Chondrocyte (in vitro differentiated cells): ENCODE measurements around the gene PIK3CB. TPM values are rescaled to one million over a fixed set of nuclear protein-coding genes. Genes with fewer than 3 reads are reported as not detected.

Source experiments
- DNase-seq: peaks from one replicate; pipeline ENCODE4 v3.0.0; 2021; ENCODE audit warnings: mixed read lengths, low spot score
- H3K27ac Mint-ChIP-seq: one replicate; pipeline ENCODE4 v1.8.0; 2021; ENCODE audit warnings: mild to moderate bottlenecking, moderate library complexity, mixed read lengths; ENCODE audit not compliant: unreplicated experiment
- H3K27me3 Mint-ChIP-seq: 2 replicates; pipeline ENCODE4 v1.8.0; 2021; ENCODE audit warnings: low read depth, mixed read lengths
- H3K36me3 Mint-ChIP-seq: 2 replicates; pipeline ENCODE4 v1.8.0; 2021; ENCODE audit warnings: low read depth, mixed read lengths
- H3K4me1 Mint-ChIP-seq: 2 replicates; pipeline ENCODE4 v1.8.0; 2021; ENCODE audit warnings: low read depth, mild to moderate bottlenecking, mixed read lengths
- H3K4me3 Mint-ChIP-seq: one replicate; pipeline ENCODE4 v1.8.0; 2021; ENCODE audit warnings: mild to moderate bottlenecking, moderate library complexity, mixed read lengths; ENCODE audit not compliant: unreplicated experiment
- H3K9me3 Mint-ChIP-seq: 2 replicates; pipeline ENCODE4 v1.8.0; 2021; ENCODE audit warnings: low read depth, mixed read lengths
- total RNA-seq: library from RNA; stranded (reverse); gene quantifications from 3 replicates; pipeline ENCODE4 v1.2.1, GENCODE V29; 2021
- TF ChIP-seq, protein P1 (sequence below): fragments of 200-600 bp; sonication (generic); IDR thresholded peaks from 2 replicates; pipeline ENCODE4 v1.5.0; 2021; ENCODE audit warnings: antibody characterized with exemption, mild to moderate bottlenecking, moderate library complexity

PIK3CB gene
- total RNA-seq, 1 donor from 2014 or later, result 19.5 TPM

DNA sequence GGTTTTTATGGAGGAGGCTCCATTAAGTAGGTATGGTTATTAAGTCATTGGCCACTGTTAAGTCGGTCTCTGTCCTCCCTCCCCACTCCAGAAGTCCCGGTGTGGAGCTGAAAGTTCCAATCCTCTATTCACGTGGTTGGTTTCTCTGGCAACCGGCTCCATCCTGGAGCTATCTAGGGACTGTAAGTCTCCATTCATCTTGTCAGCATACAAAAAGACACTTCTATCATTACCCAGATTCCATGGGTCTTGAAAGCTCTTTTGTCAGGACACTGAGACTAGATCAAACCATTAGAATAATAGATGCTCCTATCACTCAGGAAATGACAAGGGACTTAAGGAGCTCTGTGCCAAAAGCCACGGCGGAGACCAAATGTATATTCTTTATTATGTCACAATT is 110.3 kb downstream of the PIK3CB start:
- Mint-ChIP-seq H3K4me3 (no peak overlapping the region), H3K4me1 (peaks cover 16% of the 10 kb centered on the region), H3K36me3 (peaks cover 4% of the 10 kb centered on the region), H3K9me3 (no peaks in the 10 kb centered on the region), H3K27me3 (no peaks in the 10 kb centered on the region), H3K27ac (no peak overlapping the region)
- TF ChIP-seq, protein P1, sequence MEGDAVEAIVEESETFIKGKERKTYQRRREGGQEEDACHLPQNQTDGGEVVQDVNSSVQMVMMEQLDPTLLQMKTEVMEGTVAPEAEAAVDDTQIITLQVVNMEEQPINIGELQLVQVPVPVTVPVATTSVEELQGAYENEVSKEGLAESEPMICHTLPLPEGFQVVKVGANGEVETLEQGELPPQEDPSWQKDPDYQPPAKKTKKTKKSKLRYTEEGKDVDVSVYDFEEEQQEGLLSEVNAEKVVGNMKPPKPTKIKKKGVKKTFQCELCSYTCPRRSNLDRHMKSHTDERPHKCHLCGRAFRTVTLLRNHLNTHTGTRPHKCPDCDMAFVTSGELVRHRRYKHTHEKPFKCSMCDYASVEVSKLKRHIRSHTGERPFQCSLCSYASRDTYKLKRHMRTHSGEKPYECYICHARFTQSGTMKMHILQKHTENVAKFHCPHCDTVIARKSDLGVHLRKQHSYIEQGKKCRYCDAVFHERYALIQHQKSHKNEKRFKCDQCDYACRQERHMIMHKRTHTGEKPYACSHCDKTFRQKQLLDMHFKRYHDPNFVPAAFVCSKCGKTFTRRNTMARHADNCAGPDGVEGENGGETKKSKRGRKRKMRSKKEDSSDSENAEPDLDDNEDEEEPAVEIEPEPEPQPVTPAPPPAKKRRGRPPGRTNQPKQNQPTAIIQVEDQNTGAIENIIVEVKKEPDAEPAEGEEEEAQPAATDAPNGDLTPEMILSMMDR, result no peak
- no peak for DNase-seq

- Mint-ChIP-seq H3K9me3 (peaks cover 6% of the 10 kb centered on the region), H3K36me3 (peaks cover 10% of the 10 kb centered on the region), H3K27ac (no peak overlapping the region), H3K4me1 (no peaks in the 10 kb centered on the region), H3K4me3 (no peak overlapping the region), H3K27me3 (no peaks in the 10 kb centered on the region)
- TF ChIP-seq, protein P1, result no peak
- no peak for DNase-seq
Measured at GRCh38 chr3:138718849-138719248, 115.9 kb downstream of the PIK3CB start.

GRCh38 chr3:138717348-138717747 is 117.4 kb downstream of the PIK3CB start:
- Mint-ChIP-seq H3K4me1 (no peaks in the 10 kb centered on the region), H3K9me3 (peaks cover 6% of the 10 kb centered on the region), H3K27me3 (no peaks in the 10 kb centered on the region), H3K27ac (no peak overlapping the region), H3K36me3 (peaks cover 12% of the 10 kb centered on the region), H3K4me3 (no peak overlapping the region)
- TF ChIP-seq, protein P1, result no peak
- no peak for DNase-seq

GRCh38 chr3:138712086-138712485 is 122.6 kb downstream of the PIK3CB start:
- Mint-ChIP-seq H3K9me3 (no peaks in the 10 kb centered on the region), H3K4me1 (no peaks in the 10 kb centered on the region), H3K4me3 (no peak overlapping the region), H3K27ac (no peak overlapping the region), H3K36me3 (peaks cover 8% of the 10 kb centered on the region), H3K27me3 (no peaks in the 10 kb centered on the region)
- TF ChIP-seq, protein P1, result no peak
- no peak for DNase-seq

- no peak overlapping the region for H3K4me3 Mint-ChIP-seq
- no peak overlapping the region for H3K27ac Mint-ChIP-seq
- H3K9me3 Mint-ChIP-seq, result no peaks in the 10 kb centered on the region
- H3K36me3 Mint-ChIP-seq, result peaks cover 7% of the 10 kb centered on the region
- TF ChIP-seq, protein P1, result no peak
- no peak for DNase-seq
- H3K27me3 Mint-ChIP-seq, result no peaks in the 10 kb centered on the region
- no peaks in the 10 kb centered on the region for H3K4me1 Mint-ChIP-seq
Measured at GRCh38 chr3:138705675-138706074, 129.1 kb downstream of the PIK3CB start.
